Body of pancreas (tissue), 4 donors: ENCODE data around the gene CHN2. TPM values are rescaled to one million over a fixed set of nuclear protein-coding genes. Genes with fewer than 3 reads are reported as not detected.
A peak's percentile ranks its signal among the peaks of the same experiment; 100 is the strongest.

Experiments used
- ATAC-seq: fragments of 150-250 bp; one replicate; pipeline ENCODE4 v1.9.1; 2016
- DNase-seq, 4 donors: peaks; one replicate each; pipeline ENCODE4 v3.0.0-alpha.2; 2019
- H3K27ac ChIP-seq, 4 donors: fragments of 200-600 bp; sonication (generic); 1 replicate in 3 of 4; 2 replicates in 1 of 4; pipeline versions ENCODE4 v1.5.1 to v1.6.1; 2016 to 2019; ENCODE audit warnings: mild to moderate bottlenecking in 1 of 4, mixed read lengths in 1 of 4, moderate library complexity in 1 of 4
- H3K27me3 ChIP-seq, 2 donors: fragments of 200-600 bp; sonication (generic); one replicate each; pipeline ENCODE4 v1.6.0; 2016; ENCODE audit warnings: mild to moderate bottlenecking in 1 of 2
- H3K36me3 ChIP-seq, 2 donors: fragments of 200-600 bp; sonication (generic); replicated peaks in 1 of 2; 2 replicates each; pipeline ENCODE4 v1.5.1; 2016; ENCODE audit warnings: low read depth in 2 of 2; ENCODE audit not compliant: insufficient read depth in 1 of 2
- H3K4me1 ChIP-seq: fragments of 200-600 bp; sonication (generic); one replicate; pipeline ENCODE4 v1.6.0; 2016
- H3K4me3 ChIP-seq, 2 donors: fragments of 200-600 bp; sonication (generic); 1 replicate in 1 of 2; 2 replicates in 1 of 2; pipeline ENCODE4 v1.5.1; 2016 to 2019
- H3K9me3 ChIP-seq, 3 donors: fragments of 200-600 bp; sonication (generic); 1 replicate in 2 of 3; 2 replicates in 1 of 3; pipeline ENCODE4 v1.5.1; 2016
- CTCF ChIP-seq, 7 experiments: fragments of 450-650 bp in 4 of 7; fragments of 200-600 bp in 3 of 7; sonication (generic) in 3 of 7; IDR thresholded peaks; one replicate each; pipeline ENCODE4 v1.5.1; 2016 to 2019; ENCODE audit warnings: antibody characterized with exemption in 7 of 7
- POLR2A ChIP-seq, 3 donors: fragments of 450-650 bp; IDR thresholded peaks; one replicate each; pipeline ENCODE4 v1.6.1; 2016; ENCODE audit warnings: antibody characterized with exemption in 3 of 3, mild to moderate bottlenecking in 2 of 3
- WGBS, 2 donors: methylation state at CpG; one replicate each; pipeline ENCODE4 v1.1.5; 2017; 5-methylcytosine and 5-hydroxymethylcytosine counted together
- intact Hi-C: fragments of 100-400 bp; cut with DNase I; formaldehyde crosslinking; loops from one replicate; pipeline ENCODE4 v1.15.1; 2023
- total RNA-seq, 2 donors: library from RNA; depleted of rRNA; stranded (reverse); fragments of >200 nt; gene quantifications; one replicate each; pipeline ENCODE4 v1.1.0, GENCODE V29; 2016

Gene CHN2
- total RNA-seq, 2 donors from 2014 or later, result 55.7 to 58.6 TPM

- H3K4me1 ChIP-seq, result peaks cover 76% of the 10 kb centered on the region
- DNase-seq (no peak), ATAC-seq (no peak)
- no peaks in the 10 kb centered on the region for H3K36me3 ChIP-seq
- peak overlapping the region; percentile 67 to 92 (median 80) for H3K27ac ChIP-seq
- H3K9me3 ChIP-seq, result no peaks in the 10 kb centered on the region
- WGBS, 2 donors, result 75 to 79% methylated on average over 4 of the region's 4 CpGs
- intact Hi-C loops, result no loop called here
- no peak for TF ChIP-seq POLR2A (IDR thresholded peaks at IDR 0.05)
- TF ChIP-seq CTCF (IDR thresholded peaks at IDR 0.05), result no peak
- H3K4me3 ChIP-seq, result no peak overlapping the region
- no peaks in the 10 kb centered on the region for H3K27me3 ChIP-seq
These were observed 82.2 kb downstream of the CHN2 start for GRCh38 chr7:29276806-29277205.

- Histone ChIP-seq H3K27me3 (no peaks in the 10 kb centered on the region), H3K4me3 (no peak overlapping the region), H3K27ac (peak overlapping the region; percentile 67 to 92 (median 80)), H3K4me1 (peaks cover 76% of the 10 kb centered on the region), H3K36me3 (no peaks in the 10 kb centered on the region), H3K9me3 (no peaks in the 10 kb centered on the region)
- intact Hi-C loops, result no loop called here
- DNase-seq (peak; percentile 79 to 91 (median 88)), ATAC-seq (peak; percentile 87)
- TF ChIP-seq CTCF (IDR thresholded peaks at IDR 0.05) (no peak), POLR2A (IDR thresholded peaks at IDR 0.05) (peak in 2 of 3 donors; percentile 30 to 50)
- WGBS, 2 donors, result 29 to 53% methylated on average over 6 of the region's 6 CpGs
These were observed 83.1 kb downstream of the CHN2 start for GRCh38 chr7:29277436-29278215.

- no peaks in the 10 kb centered on the region for H3K27me3 ChIP-seq
- H3K36me3 ChIP-seq, result no peaks in the 10 kb centered on the region
- no peak for TF ChIP-seq POLR2A (IDR thresholded peaks at IDR 0.05)
- TF ChIP-seq CTCF (IDR thresholded peaks at IDR 0.05), result no peak
- intact Hi-C loops, result no loop called here
- peaks cover 81% of the 10 kb centered on the region for H3K4me1 ChIP-seq
- peak overlapping the region; percentile 67 to 92 (median 80) for H3K27ac ChIP-seq
- ATAC-seq, result no peak
- WGBS, 2 donors, result 52 to 54% methylated on average over 9 of the region's 9 CpGs
- H3K4me3 ChIP-seq, result no peak overlapping the region
- no peaks in the 10 kb centered on the region for H3K9me3 ChIP-seq
- DNase-seq, result peak in 2 of 4 donors; percentile 38 to 40
These were observed 83.9 kb downstream of the CHN2 start for GRCh38 chr7:29278337-29279069.

- Histone ChIP-seq H3K4me1 (peaks cover 62% of the 10 kb centered on the region), H3K27me3 (no peaks in the 10 kb centered on the region), H3K9me3 (no peaks in the 10 kb centered on the region), H3K27ac (no peak overlapping the region), H3K4me3 (no peak overlapping the region), H3K36me3 (no peaks in the 10 kb centered on the region)
- no peak for TF ChIP-seq POLR2A (IDR thresholded peaks at IDR 0.05)
- no peak for TF ChIP-seq CTCF (IDR thresholded peaks at IDR 0.05)
- intact Hi-C loops, result no loop called here
- ATAC-seq (no peak), DNase-seq (peak in 2 of 4 donors; percentile 25 to 30)
- WGBS, 2 donors, result 78 to 81% methylated on average over 12 of the region's 12 CpGs
These were observed 87.4 kb downstream of the CHN2 start for GRCh38 chr7:29281782-29282541.
